NCI-H128 (cell line): ENCODE measurements around the gene PDZD11.
"Not testable (repeated sequence)": the region's sequence is repeated elsewhere in the genome, so short reads cannot be mapped to it uniquely, and the experiment has no call there.

ENCODE experiments used
- DNase-seq: peaks from one replicate; lab custom pipeline; 2025; ENCODE audit not compliant: unreplicated experiment; lab: John Stamatoyannopoulos, UW

The PDZD11 gene

DNA sequence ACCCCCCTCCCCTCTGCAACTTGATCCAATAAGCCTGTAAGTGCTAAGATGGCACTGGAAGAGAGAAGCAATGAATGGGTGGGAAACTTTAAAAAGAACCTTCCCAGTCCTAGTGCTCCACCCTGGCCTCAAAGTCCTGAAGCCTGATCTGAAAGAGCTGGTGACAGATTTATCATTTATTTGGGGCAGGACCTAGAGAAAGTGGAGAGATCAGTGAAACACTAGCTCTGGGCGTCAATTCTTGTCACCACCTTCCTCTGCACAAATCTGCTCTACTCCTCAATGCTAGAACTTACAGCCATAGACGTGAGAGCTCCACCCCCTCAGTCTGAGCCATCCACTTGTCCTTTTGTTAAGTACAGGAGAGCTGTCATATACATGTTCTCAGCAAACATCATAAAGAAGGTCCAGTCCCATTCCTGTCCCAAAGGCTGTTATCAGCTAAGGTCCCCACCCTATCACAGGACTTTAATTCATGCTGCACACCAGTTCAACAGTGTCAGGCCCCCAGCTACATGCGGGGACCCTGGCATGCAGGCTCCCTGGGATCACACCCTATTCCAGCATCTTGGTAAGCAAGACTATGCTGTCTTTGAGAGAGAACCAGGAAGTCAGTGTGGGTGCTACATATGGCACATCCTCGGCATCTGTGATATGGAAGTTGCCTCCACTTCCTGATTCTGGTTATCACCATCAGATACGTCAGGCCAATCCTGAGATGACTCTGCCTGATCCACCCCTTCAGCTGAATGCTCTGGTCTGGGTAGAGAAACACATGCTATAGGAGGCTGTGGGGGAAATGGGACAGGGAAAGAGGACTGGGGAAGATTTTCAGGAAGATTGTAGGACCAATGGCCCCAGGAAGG is 32.1 kb downstream of the PDZD11 start:
- DNase-seq, result no peak

DNA sequence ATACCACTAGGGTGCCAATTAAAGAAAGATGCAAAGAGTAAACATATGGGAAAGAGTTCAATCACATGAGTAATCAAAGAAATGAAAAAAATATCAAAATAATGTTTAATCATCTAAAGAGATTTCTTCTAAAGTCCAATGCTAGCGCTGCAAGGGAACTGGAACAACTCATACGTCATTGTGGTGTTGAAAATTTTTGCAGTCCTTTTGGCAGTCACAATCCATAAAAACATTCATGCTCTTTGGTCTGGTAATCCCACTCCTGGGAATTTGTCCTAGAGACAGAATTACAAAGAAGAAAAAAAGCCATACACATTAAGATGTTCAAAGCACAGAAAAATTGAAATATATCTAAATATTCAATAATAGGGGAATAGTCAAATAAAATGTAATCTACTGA is 34.3 kb downstream of the PDZD11 start:
- DNase-seq, result no peak

DNA sequence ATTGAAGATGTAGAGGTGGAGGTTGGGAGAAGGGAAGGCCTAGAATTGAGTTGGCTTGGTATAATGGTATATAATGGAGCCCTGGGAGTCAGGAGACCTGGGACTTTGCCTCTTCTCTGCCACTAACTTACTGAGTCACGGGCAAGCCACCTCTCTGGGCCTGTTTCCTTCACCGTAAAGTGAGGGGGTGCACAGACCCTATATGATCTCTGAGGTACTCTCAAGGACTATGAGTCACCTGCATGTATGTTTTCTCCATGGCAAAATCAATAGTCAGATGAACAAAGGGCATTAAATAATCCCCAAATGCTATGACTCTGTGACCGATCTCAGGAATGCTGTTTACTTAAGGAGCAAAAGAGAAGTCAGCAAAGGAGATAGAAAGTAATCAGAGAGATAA is 34.8 kb downstream of the PDZD11 start:
- no peak for DNase-seq

DNA sequence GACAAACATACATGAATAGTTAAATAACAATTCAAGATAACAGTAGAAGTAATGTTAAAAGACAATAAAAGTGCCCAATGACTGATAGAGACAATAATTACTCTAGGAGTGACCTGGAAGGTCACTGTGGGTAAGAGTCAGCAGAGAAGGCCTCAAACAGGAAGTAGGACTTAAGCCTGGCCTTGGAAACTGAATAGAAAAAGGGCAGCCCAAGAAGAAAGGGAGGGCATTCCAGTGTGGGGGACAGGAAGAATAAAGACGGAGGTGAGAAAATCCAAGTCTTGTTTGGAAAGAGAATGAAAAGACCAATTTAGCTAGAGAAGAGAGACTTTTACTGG is 35.7 kb downstream of the PDZD11 start:
- DNase-seq, result no peak

DNA sequence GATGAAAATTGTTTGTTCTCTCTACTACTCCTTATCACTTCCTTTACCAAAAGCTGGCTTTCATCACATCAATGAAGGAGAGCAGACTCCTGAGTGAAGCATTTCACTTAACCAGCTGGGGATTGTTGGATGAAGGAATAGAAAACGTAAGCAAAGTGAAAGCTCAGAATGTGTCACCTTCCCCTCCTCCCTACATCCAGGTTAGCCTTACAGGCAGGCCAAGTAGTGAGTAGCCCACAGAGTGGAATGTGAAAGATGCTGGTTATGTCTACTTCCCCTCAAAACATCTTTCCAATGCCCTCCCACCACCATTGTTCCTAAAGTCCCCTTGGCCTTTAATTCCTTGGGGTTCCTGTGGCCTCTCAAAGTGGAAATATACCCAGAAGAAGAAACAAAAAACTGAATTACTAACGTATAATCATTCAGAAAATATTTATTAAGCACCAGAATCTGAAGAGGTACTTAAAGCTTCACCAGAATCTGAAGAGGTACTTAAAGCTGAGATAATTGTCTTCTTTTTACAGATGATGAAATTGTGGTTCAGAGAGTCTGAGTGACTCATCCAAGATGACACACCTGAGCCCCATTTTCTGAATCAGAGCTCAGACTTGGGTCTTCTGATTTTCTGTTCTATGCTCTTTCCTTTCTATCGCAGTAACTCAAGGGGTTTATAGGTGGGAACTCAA is 36.2 kb downstream of the PDZD11 start:
- DNase-seq, result no peak

DNA sequence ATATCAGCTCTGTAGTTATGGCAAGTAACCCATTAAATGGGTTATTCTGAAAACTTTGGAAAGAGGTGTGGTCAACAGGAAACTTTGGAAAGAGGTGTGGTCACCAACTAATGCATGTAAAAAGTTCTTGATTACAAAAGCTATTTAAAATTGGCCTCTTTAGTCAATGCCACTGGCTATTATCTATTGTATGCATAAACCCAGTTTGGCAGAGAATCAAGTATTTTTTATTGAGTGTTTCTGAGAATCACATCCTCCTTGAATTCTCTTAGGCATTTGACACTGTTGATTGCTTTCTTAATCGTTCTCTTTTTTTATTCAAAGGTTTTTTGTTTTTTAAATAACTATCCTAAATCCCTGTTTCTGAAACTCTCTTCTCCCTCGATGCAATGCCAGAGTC is 37.2 kb downstream of the PDZD11 start:
- DNase-seq, result no peak

DNA sequence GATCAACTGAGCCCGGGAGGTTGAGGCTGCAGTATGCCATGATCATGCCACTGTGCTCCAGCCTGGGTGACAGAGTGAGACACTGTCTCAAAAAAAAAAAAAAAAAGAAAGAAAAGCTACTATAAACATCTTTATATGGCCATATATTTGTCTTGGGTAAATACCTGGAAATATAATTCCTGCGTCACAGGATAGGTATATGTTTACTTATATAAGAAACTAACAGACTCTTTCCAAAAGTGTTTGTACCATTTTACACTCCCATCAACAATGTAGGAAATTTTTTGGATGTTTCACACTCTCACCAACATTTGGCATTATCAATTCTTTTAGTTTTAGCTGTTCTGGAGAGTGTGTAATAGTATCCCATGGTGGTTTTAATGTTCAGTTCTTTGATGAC is 42.5 kb downstream of the PDZD11 start:
- no peak for DNase-seq

DNA sequence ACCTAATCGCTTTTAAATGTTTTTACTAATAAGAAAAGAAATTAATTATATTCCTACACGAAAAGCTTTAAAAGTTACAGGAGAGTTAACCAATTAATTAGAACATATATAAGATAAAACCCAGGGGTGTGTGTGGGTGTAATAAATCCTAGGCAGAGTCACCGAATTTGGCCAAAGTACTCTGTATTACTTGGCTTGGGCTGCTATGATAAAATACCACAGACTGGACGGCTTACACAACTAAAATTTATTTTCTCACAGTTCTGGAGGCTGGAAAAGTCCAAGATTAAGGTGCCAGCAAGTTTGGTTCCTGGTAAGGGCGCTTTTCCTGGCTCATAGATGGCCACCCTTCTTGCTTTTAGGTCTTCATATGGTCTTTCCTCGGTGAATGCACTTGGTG is 44.8 kb downstream of the PDZD11 start:
- DNase-seq, result no peak

DNA sequence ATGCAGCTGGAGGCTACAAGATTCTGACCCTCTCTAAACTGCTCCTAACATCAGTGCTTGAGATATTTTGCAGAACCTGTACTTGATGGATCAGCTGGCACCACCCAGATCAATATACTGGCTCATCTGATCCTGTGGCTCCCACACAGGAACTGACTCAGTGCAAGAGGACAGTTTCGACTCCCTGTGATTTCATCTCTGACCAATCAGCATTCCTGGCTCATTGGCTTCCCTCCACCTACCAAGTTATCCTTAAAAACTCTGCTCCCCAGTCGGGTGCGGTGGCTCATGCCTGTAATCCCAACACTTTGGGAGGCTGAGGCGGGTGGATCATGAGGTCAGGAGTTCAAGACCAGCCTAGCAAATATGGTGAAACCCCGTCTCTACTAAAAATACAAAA is 46.1 kb downstream of the PDZD11 start:
- not testable (repeated sequence) for DNase-seq

DNA sequence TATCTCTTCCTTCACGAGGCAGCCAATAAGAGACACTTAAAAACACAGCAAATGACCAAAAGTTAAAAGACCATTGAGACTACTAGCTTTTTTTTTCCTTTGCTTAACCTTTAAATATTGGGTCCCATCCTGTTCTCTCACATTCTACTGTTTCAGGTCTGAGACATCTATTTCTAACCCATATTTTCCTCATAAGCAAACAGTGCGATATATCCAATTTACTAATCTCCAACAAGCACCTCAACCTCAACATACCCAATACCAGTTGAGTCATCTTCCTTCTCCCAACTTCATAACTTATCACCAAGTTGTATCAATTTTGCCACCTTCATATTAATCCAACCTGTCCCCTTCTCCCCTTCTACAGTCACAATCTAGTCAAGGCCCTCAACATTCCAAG is 48.2 kb downstream of the PDZD11 start:
- DNase-seq, result no peak

DNA sequence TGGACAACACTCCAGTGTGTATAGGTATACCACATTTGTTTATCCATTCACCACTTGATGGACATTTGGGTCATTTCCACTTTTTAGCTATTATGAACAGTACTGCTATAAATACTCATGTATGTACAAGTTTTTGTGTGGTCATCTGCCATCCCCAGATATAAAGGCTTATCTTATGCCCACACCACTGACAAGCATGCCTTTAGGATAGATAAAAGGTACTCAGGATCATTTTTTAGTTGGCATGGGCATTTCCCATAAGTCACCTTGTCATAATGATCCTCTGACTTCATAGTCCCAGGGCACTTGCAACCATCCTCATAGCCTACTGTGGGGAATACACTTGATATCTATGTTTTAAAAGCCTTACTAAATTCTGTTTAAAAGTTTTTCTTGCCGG is 49.0 kb downstream of the PDZD11 start:
- no peak for DNase-seq
